ENCODE measurements around the gene TCF12. TPM values are rescaled to one million over a fixed set of nuclear protein-coding genes. Genes with fewer than 3 reads are reported as not detected.

TCF12 gene
- total and polyA plus RNA-seq, 5 donors from 2014 or later = 45.7 to 83.7 (median 68.2) TPM

Other genes starting within 250 kb of the TCF12 start
- gene ZNF280D, start 185.1 kb upstream of the TCF12 start, total RNA-seq = 34.1 TPM
- gene ZNF280D, start 185.1 kb upstream of the TCF12 start, polyA plus RNA-seq = 1 to 10 TPM; 5.9 to 9.6 (median 8.8) TPM